H9 (cell line): ENCODE measurements around the gene DDIAS. TPM values are rescaled to one million over a fixed set of nuclear protein-coding genes. Genes with fewer than 3 reads are reported as not detected.

Source experiments
- DNase-seq: peaks from one replicate; pipeline ENCODE4 v3.0.0-alpha.2; 2017
- H2AFZ ChIP-seq: one replicate; pipeline ENCODE4 v1.6.1; 2013; ENCODE audit warnings: mild to moderate bottlenecking, low read length, control low read depth, moderate library complexity
- H2AK5ac ChIP-seq: 2 replicates; pipeline ENCODE4 v1.6.1; 2013; ENCODE audit warnings: low read length, control low read depth, mixed read lengths; ENCODE audit not compliant: insufficient read length
- H2BK120ac ChIP-seq: one replicate; pipeline ENCODE4 v1.6.1; 2013; ENCODE audit warnings: low read depth, mild to moderate bottlenecking, low read length, control low read depth, inconsistent platforms; ENCODE audit not compliant: poor library complexity, severe bottlenecking
- H2BK12ac ChIP-seq: 2 replicates; pipeline ENCODE4 v1.6.1; 2013; ENCODE audit warnings: low read length, control low read depth, mixed read lengths, low read depth; ENCODE audit not compliant: insufficient read length
- H2BK15ac ChIP-seq: 2 replicates; pipeline ENCODE4 v1.6.1; 2013; ENCODE audit warnings: low read depth, low read length, control low read depth
- H2BK20ac ChIP-seq: one replicate; pipeline ENCODE4 v1.6.1; 2013; ENCODE audit warnings: low read depth, mild to moderate bottlenecking, low read length, control low read depth, inconsistent platforms; ENCODE audit not compliant: poor library complexity, severe bottlenecking
- H2BK5ac ChIP-seq: 2 replicates; pipeline ENCODE4 v1.6.1; 2013; ENCODE audit warnings: low read length, control low read depth, mixed read lengths; ENCODE audit not compliant: insufficient read length
- H3K14ac ChIP-seq: 2 replicates; pipeline ENCODE4 v1.6.1; 2013; ENCODE audit warnings: low read length, control low read depth; ENCODE audit not compliant: insufficient read depth
- H3K18ac ChIP-seq: 2 replicates; pipeline ENCODE4 v1.6.1; 2013; ENCODE audit warnings: low read depth, mild to moderate bottlenecking, mixed read lengths, low read length, control low read depth; ENCODE audit not compliant: insufficient read length
- H3K23ac ChIP-seq: 2 replicates; pipeline ENCODE4 v1.6.1; 2013; ENCODE audit warnings: low read length, control low read depth, mixed read lengths, low read depth; ENCODE audit not compliant: insufficient read length
- H3K23me2 ChIP-seq: 2 replicates; pipeline ENCODE4 v1.6.1; 2013; ENCODE audit warnings: low read depth, mild to moderate bottlenecking, mixed read lengths, low read length, control low read depth; ENCODE audit not compliant: insufficient read length, poor library complexity, severe bottlenecking
- H3K27ac ChIP-seq: 2 replicates; pipeline ENCODE4 v1.5.1; 2013; ENCODE audit warnings: low read length, control low read depth, mixed read lengths, low read depth; ENCODE audit not compliant: insufficient read length
- H3K27me3 ChIP-seq: 2 replicates; pipeline ENCODE4 v1.6.1; 2013; ENCODE audit warnings: low read length, control low read depth, inconsistent platforms; ENCODE audit not compliant: insufficient read depth
- H3K4ac ChIP-seq: 2 replicates; pipeline ENCODE4 v1.6.1; 2013; ENCODE audit warnings: low read depth, mild to moderate bottlenecking, control low read depth, inconsistent platforms, low read length, moderate library complexity
- H3K4me1 ChIP-seq: 2 replicates; pipeline ENCODE4 v1.6.1; 2013; ENCODE audit warnings: low read length, control low read depth, inconsistent platforms; ENCODE audit not compliant: insufficient read depth
- H3K4me2 ChIP-seq: 2 replicates; pipeline ENCODE4 v1.6.1; 2013; ENCODE audit warnings: low read length, control low read depth, mixed read lengths; ENCODE audit not compliant: insufficient read length, insufficient read depth
- H3K56ac ChIP-seq: 2 replicates; pipeline ENCODE4 v1.6.1; 2013; ENCODE audit warnings: low read depth, mild to moderate bottlenecking, mixed read lengths, low read length, control low read depth; ENCODE audit not compliant: insufficient read length
- H3K79me1 ChIP-seq: 2 replicates; pipeline ENCODE4 v1.6.1; 2013; ENCODE audit warnings: low read depth, mild to moderate bottlenecking, moderate library complexity, low read length, control low read depth, inconsistent platforms; ENCODE audit not compliant: insufficient read depth, poor library complexity, severe bottlenecking
- H3K79me2 ChIP-seq: 2 replicates; pipeline ENCODE4 v1.6.1; 2013; ENCODE audit warnings: low read length, control low read depth, inconsistent platforms; ENCODE audit not compliant: insufficient read depth
- H3K9ac ChIP-seq: 2 replicates; pipeline ENCODE4 v1.6.1; 2013; ENCODE audit warnings: low read length, control low read depth, mixed read lengths; ENCODE audit not compliant: insufficient read length; ENCODE audit errors: extremely low read depth
- H3K9me3 ChIP-seq: one replicate; pipeline ENCODE4 v1.6.1; 2013; ENCODE audit warnings: low read depth, low read length, inconsistent platforms; ENCODE audit not compliant: control insufficient read depth
- H3T11ph ChIP-seq: one replicate; pipeline ENCODE4 v1.6.1; 2013; ENCODE audit warnings: mild to moderate bottlenecking, low read length, control low read depth, inconsistent platforms
- H4K20me1 ChIP-seq: one replicate; pipeline ENCODE4 v1.6.1; 2013; ENCODE audit not compliant: control insufficient read depth, insufficient read length, insufficient read depth
- H4K5ac ChIP-seq: 2 replicates; pipeline ENCODE4 v1.6.1; 2013; ENCODE audit warnings: low read depth, mild to moderate bottlenecking, mixed read lengths, low read length, control low read depth; ENCODE audit not compliant: insufficient read length
- H4K8ac ChIP-seq: replicated peaks from 2 replicates; pipeline ENCODE4 v1.6.1; 2013; ENCODE audit warnings: low read length, control low read depth, mixed read lengths, low read depth; ENCODE audit not compliant: insufficient read length
- H4K91ac ChIP-seq: 2 replicates; pipeline ENCODE4 v1.6.1; 2013; ENCODE audit warnings: low read depth, mild to moderate bottlenecking, moderate library complexity, mixed read lengths, low read length, control low read depth; ENCODE audit not compliant: insufficient read length
- H3K27ac Mint-ChIP-seq, 3 experiments: 2 replicates in 2 of 3; 3 replicates in 1 of 3; pipeline ENCODE4 v1.8.0; 2020 to 2021; ENCODE audit warnings: mixed read lengths in 3 of 3, mild to moderate bottlenecking in 1 of 3, moderate library complexity in 1 of 3
- H3K27me3 Mint-ChIP-seq: 2 replicates; pipeline ENCODE4 v1.8.0; 2021; ENCODE audit warnings: low read depth, mild to moderate bottlenecking, moderate library complexity, mixed read lengths
- H3K36me3 Mint-ChIP-seq, 3 experiments: 2 replicates in 2 of 3; 3 replicates in 1 of 3; pipeline ENCODE4 v1.8.0; 2020 to 2021; ENCODE audit warnings: low read depth in 3 of 3, mixed read lengths in 3 of 3; ENCODE audit not compliant: insufficient read depth in 1 of 3
- H3K4me1 Mint-ChIP-seq, 2 experiments: 2 replicates each; pipeline ENCODE4 v1.8.0; 2020; ENCODE audit warnings: mixed read lengths in 2 of 2
- H3K4me3 Mint-ChIP-seq, 2 experiments: 2 replicates in 1 of 2; 3 replicates in 1 of 2; pipeline ENCODE4 v1.8.0; 2020 to 2021; ENCODE audit warnings: mild to moderate bottlenecking in 2 of 2, mixed read lengths in 2 of 2, moderate library complexity in 1 of 2
- H3K9me3 Mint-ChIP-seq, 2 experiments: 2 replicates in 1 of 2; 3 replicates in 1 of 2; pipeline ENCODE4 v1.8.0; 2020; ENCODE audit warnings: mild to moderate bottlenecking in 2 of 2, mixed read lengths in 2 of 2, moderate library complexity in 1 of 2
- CTCF ChIP-seq: fragments of 200-600 bp; sonication (generic); conservative IDR thresholded peaks from 3 replicates; pipeline ENCODE4 v1.8.0; 2021; ENCODE audit warnings: antibody characterized with exemption, mild to moderate bottlenecking
- total RNA-seq: library from RNA; stranded (reverse); gene quantifications from 2 replicates; pipeline ENCODE4 v1.2.1, GENCODE V29; 2021

The DDIAS gene
- total RNA-seq, 1 experiment from 2014 or later = 18.6 TPM

DNA sequence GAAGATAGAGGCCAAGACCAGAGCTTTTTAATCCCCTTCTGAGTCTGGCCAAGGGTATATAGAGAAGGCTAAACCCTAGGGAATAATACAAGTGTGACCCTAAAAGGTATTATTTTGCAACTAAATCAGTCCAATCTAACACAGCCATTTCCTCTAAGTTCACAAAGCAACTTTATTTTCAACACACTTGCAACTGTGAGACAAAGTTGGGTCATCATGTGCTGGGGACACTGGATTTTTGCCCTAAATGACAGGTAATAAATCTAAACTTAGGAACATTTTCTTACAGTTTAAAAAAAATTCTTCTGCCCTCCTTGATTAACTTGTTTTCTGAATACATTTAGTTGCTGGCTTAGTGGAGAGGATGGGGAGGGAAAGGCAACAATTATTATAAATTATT lies 78.3 kb downstream of the DDIAS start:
- H3K18ac ChIP-seq = no peak overlapping the region
- no peak overlapping the region for H4K5ac ChIP-seq
- no peak for TF ChIP-seq CTCF
- Mint-ChIP-seq H3K4me1 (peaks cover 6 to 7% of the 10 kb centered on the region in 2 experiments), H3K27me3 (no peaks in the 10 kb centered on the region), H3K4me3 (no peak overlapping the region), H3K27ac (no peak overlapping the region), H3K9me3 (no peaks in the 10 kb centered on the region), H3K36me3 (peaks cover 0 to 2% (median 0%) of the 10 kb centered on the region in 3 experiments; a peak in 2 of 7 replicates)
- no peak overlapping the region for H3K9ac ChIP-seq
- H3K4me1 ChIP-seq = peaks cover 5% of the 10 kb centered on the region
- H3K4ac ChIP-seq = no peak overlapping the region
- H3K14ac ChIP-seq = no peak overlapping the region
- H3K4me2 ChIP-seq = no peak overlapping the region
- H2AFZ ChIP-seq = no peak overlapping the region
- no peak overlapping the region for H2AK5ac ChIP-seq
- no peak overlapping the region for H3T11ph ChIP-seq
- H3K23ac ChIP-seq = no peak overlapping the region
- H3K23me2 ChIP-seq = no peaks in the 10 kb centered on the region
- no peak overlapping the region for H4K8ac ChIP-seq
- H2BK20ac ChIP-seq = no peak overlapping the region
- H3K56ac ChIP-seq = no peak overlapping the region
- no peak overlapping the region for H3K27ac ChIP-seq
- no peak overlapping the region for H4K91ac ChIP-seq
- no peaks in the 10 kb centered on the region for H3K79me1 ChIP-seq
- no peak overlapping the region for H2BK15ac ChIP-seq
- no peak overlapping the region for H2BK5ac ChIP-seq
- no peaks in the 10 kb centered on the region for H3K79me2 ChIP-seq
- DNase-seq = no peak
- no peak overlapping the region for H2BK120ac ChIP-seq
- no peak overlapping the region for H2BK12ac ChIP-seq
- H3K27me3 ChIP-seq = no peaks in the 10 kb centered on the region
- H4K20me1 ChIP-seq = no peaks in the 10 kb centered on the region
- no peaks in the 10 kb centered on the region for H3K9me3 ChIP-seq
